HG03354 (cell line): ENCODE results near the gene RIPOR3.
"Not testable (repeated sequence)": the region's sequence is repeated elsewhere in the genome, so short reads cannot be mapped to it uniquely, and the experiment has no call there.

Experiments used
- ATAC-seq: cut with Tn5 transposase; IDR thresholded peaks from one replicate; pipeline ENCODE4 v1.9.1; 2021; ENCODE audit warnings: mild to moderate bottlenecking; ENCODE audit not compliant: unreplicated experiment, poor library complexity, severe bottlenecking

Gene RIPOR3

GRCh38 chr20:50546729-50547314, 144.5 kb downstream of the RIPOR3 start:
- ATAC-seq, result peak; percentile 54

GRCh38 chr20:50545126-50545525, 146.2 kb downstream of the RIPOR3 start:
- ATAC-seq, result no peak

GRCh38 chr20:50543326-50543725, 148.0 kb downstream of the RIPOR3 start:
- no peak for ATAC-seq

DNA sequence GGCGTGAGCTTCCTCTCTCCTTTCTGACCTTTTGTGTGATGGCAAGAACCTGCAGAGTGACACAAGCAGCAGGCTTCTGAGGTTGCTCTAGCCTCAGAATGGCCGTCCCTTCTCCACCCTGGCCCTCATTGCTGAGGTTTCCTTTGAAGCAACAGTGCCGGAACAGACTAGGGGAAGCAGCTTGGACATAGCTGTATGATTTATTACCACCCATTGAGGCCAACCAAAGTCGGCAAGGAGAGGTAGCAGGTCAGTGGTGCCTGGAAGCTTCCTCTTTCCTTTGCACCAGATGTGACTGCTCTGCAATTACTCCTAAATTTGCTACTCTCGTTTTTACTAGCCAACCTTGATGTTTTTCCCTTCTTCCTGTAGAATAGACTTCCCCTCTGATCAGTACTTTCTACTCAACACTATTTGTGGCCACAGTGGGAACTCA, 149.7 kb downstream of the RIPOR3 start:
- ATAC-seq, result peak; percentile 68

DNA sequence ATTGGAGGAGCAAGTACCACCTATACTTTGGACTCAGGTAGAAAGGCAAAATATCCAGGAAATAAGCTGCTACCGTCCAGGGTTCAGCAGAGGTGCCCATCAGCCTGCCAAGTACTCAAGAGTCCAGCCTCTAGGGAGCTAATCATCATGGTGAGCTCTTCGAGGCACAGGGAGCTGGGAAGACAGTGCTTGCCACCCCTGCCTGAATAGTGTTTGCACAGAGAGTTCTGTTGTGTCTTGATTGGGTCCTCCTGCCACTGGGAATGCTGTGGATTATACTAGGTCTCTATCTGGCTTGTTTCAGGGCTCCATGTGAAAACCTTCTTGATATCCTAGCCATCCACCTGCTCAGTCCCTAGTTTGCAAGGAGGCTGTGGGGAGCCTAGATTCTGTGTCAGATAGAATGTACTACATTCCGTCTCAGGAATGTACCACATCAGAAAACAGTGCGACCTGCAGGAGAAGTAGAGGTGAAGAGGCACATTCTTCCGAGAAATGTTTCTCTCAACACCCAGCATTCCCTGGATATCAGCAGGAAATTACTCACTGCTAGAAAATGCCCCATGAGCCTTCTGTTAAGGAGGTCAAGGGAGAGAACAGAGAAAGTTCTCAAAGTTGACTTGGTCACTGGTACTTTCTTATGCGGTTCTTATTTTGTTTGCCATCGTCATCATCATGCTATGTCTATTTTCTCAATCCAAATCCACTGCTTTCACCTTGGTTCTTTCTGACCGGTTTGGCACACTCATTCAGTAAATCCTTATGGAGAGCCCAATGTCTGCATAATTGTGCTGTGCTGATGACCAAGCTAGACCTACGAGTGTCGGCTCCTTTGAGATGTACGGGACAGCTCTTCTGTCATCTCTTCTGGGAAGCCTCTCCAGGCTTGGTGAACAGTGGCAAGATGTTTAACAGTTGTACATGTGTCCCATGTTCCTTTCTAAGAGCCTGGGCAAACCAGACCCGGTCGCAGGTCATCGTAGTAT, 150.4 kb downstream of the RIPOR3 start:
- ATAC-seq, result no peak

GRCh38 chr20:50539798-50540197, 151.5 kb downstream of the RIPOR3 start:
- not testable (repeated sequence) for ATAC-seq

DNA sequence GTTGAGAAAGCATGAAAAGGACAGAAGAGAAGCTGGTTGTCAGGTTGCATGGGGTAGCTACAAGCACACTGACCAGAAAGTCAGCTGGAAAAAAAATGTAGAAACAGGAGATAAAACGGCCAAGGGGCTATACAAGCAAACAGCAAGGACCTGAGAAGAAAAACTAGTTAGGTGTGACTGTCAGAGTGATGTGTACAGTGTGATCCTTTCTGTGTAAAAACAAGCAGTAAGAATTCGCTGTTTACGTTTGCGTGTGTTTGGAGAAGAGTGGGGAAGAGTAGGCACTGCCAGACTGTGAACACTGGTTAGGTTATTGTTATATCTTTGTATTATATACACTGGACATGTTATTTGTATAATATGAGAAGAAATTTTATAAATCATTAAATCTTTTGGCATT, 153.1 kb downstream of the RIPOR3 start:
- no peak for ATAC-seq

GRCh38 chr20:50537546-50538201, 153.7 kb downstream of the RIPOR3 start:
- no peak for ATAC-seq

DNA sequence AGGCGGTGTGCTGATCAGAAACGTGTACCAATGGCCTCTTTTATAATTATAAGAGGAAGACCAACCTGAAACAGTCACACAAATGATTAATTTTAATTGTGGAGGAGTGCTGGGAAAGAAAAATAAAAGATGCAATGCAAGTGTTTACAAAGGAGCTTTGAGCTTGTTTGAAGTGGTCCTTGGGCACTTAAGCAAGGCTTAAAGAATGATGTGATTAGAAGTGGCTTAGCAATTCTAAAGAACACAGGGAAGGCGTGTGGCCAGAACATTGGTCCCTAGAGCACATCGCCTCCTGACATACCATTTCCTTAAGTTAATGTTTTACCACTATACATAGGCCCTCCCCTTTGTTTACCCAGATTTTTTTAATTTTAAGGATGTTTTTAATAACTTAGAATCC, 155.0 kb downstream of the RIPOR3 start:
- no peak for ATAC-seq
